ENCODE data around the gene RILPL2.
"Not testable (repeated sequence)": the region's sequence is repeated elsewhere in the genome, so short reads cannot be mapped to it uniquely, and the experiment has no call there.

RILPL2 gene

GRCh38 chr12:123421314-123421713, 15.2 kb downstream of the RILPL2 start:
- no peak for TF ChIP-seq CTCF (conservative IDR thresholded peaks at IDR 0.05; ENCODE audit: control insufficient read depth, insufficient read depth, low read depth, low read length)
- no peak for DNase-seq (ENCODE audit: low read depth)
- H3K4me3 ChIP-seq (ENCODE audit: control insufficient read depth, low read depth, low read length) = no peak overlapping the region

- DNase-seq (ENCODE audit: low read depth) = no peak
- no peak for TF ChIP-seq CTCF (conservative IDR thresholded peaks at IDR 0.05; ENCODE audit: control insufficient read depth, insufficient read depth, low read depth, low read length)
These were observed 26.5 kb downstream of the RILPL2 start for GRCh38 chr12:123410041-123410412.

GRCh38 chr12:123409284-123410040, 27.0 kb downstream of the RILPL2 start:
- not testable (repeated sequence) for DNase-seq (ENCODE audit: low read depth); H3K4me3 ChIP-seq (ENCODE audit: control insufficient read depth, low read depth, low read length)

More at GRCh38 chr12:123410041-123410412, 26.5 kb downstream of the RILPL2 start:
- H3K4me3 ChIP-seq (ENCODE audit: control insufficient read depth, low read depth, low read length) = no peak overlapping the region

- not testable (repeated sequence) for H3K4me3 ChIP-seq (ENCODE audit: control insufficient read depth, low read depth, low read length); DNase-seq (ENCODE audit: low read depth)
These were observed 27.9 kb downstream of the RILPL2 start for GRCh38 chr12:123408619-123409018.

GRCh38 chr12:123407934-123408333, 28.6 kb downstream of the RILPL2 start:
- not testable (repeated sequence) for DNase-seq (ENCODE audit: low read depth); H3K4me3 ChIP-seq (ENCODE audit: control insufficient read depth, low read depth, low read length)

- DNase-seq (ENCODE audit: low read depth); H3K4me3 ChIP-seq (ENCODE audit: control insufficient read depth, low read depth, low read length): not testable (repeated sequence)
These were observed 29.2 kb downstream of the RILPL2 start for GRCh38 chr12:123407269-123407668.

GRCh38 chr12:123404581-123404980, 31.9 kb downstream of the RILPL2 start:
- H3K4me3 ChIP-seq (ENCODE audit: control insufficient read depth, low read depth, low read length) = no peak overlapping the region
- no peak for TF ChIP-seq CTCF (conservative IDR thresholded peaks at IDR 0.05; ENCODE audit: control insufficient read depth, insufficient read depth, low read depth, low read length)
- no peak for DNase-seq (ENCODE audit: low read depth)

GRCh38 chr12:123401753-123402683, 34.5 kb downstream of the RILPL2 start:
- no peak overlapping the region for H3K4me3 ChIP-seq (ENCODE audit: control insufficient read depth, low read depth, low read length)
- DNase-seq (ENCODE audit: low read depth) = no peak
- no peak for TF ChIP-seq CTCF (conservative IDR thresholded peaks at IDR 0.05; ENCODE audit: control insufficient read depth, insufficient read depth, low read depth, low read length)

All from fibroblast of mammary gland (primary cell).